GM19240 (cell line): ENCODE data around the gene BTRC.
"Not testable (repeated sequence)": the region's sequence is repeated elsewhere in the genome, so short reads cannot be mapped to it uniquely, and the experiment has no call there.

Source experiments
- DNase-seq: peaks from one replicate; pipeline ENCODE4 v3.0.0; 2011; ENCODE audit warnings: low spot score; ENCODE audit not compliant: insufficient read length

The BTRC gene

GRCh38 chr10:101346177-101346576 is 7.8 kb upstream of the BTRC start:
- DNase-seq = no peak

GRCh38 chr10:101351017-101351416 is 2.9 kb upstream of the BTRC start:
- DNase-seq = no peak

GRCh38 chr10:101351477-101351876 is 2.5 kb upstream of the BTRC start:
- no peak for DNase-seq

- DNase-seq = not testable (repeated sequence)
Observed at GRCh38 chr10:101352857-101353256, 1.1 kb upstream of the BTRC start.

GRCh38 chr10:101354328-101355071 is 535 bp downstream of the BTRC start:
- no peak for DNase-seq

GRCh38 chr10:101355072-101355706 is 1.2 kb downstream of the BTRC start:
- no peak for DNase-seq

- no peak for DNase-seq
Observed at GRCh38 chr10:101356132-101356531, 2.2 kb downstream of the BTRC start.

- DNase-seq = no peak
Observed at GRCh38 chr10:101357958-101358357, 4.0 kb downstream of the BTRC start.

- DNase-seq = no peak
Observed at GRCh38 chr10:101358706-101359300, 4.8 kb downstream of the BTRC start.

- not testable (repeated sequence) for DNase-seq
Observed at GRCh38 chr10:101360090-101360489, 6.1 kb downstream of the BTRC start.

- not testable (repeated sequence) for DNase-seq
Observed at GRCh38 chr10:101360841-101361240, 6.9 kb downstream of the BTRC start.

GRCh38 chr10:101363850-101364400 is 10.0 kb downstream of the BTRC start:
- no peak for DNase-seq

- no peak for DNase-seq
Observed at GRCh38 chr10:101364721-101365120, 10.8 kb downstream of the BTRC start.

- DNase-seq = no peak
Observed at GRCh38 chr10:101367569-101368453, 13.8 kb downstream of the BTRC start.

GRCh38 chr10:101373063-101373462 is 19.1 kb downstream of the BTRC start:
- no peak for DNase-seq

GRCh38 chr10:101373993-101374392 is 20.0 kb downstream of the BTRC start:
- not testable (repeated sequence) for DNase-seq

- no peak for DNase-seq
Observed at GRCh38 chr10:101375076-101375475, 21.1 kb downstream of the BTRC start.

- DNase-seq = no peak
Observed at GRCh38 chr10:101379663-101380352, 25.8 kb downstream of the BTRC start.

GRCh38 chr10:101380353-101381017 is 26.5 kb downstream of the BTRC start:
- DNase-seq = no peak
